ENCODE measurements around the gene ARTN. TPM values are rescaled to one million over a fixed set of nuclear protein-coding genes. Genes with fewer than 3 reads are reported as not detected.

The ARTN gene
- total and polyA plus RNA-seq, 7 experiments from 2014 or later = 0.51 to 2.2 (median 0.68) TPM; not detected in 2

GRCh38 chr1:43921022-43921421 is 12.6 kb upstream of the ARTN start:
- Histone ChIP-seq H3K27ac (ENCODE audit: low read depth, low read length) (no peak overlapping the region), H3K4me3 (ENCODE audit: low read length) (no peak overlapping the region), H3K27me3 (ENCODE audit: control insufficient read depth in 2 of 2, insufficient read depth in 2 of 2, low read length in 2 of 2) (no peaks in the 10 kb centered on the region), H3K4me1 (ENCODE audit: control insufficient read depth in 2 of 2, insufficient read depth in 2 of 2, low read length in 2 of 2) (no peaks in the 10 kb centered on the region), H3K9me3 (ENCODE audit: control insufficient read depth in 2 of 3, low read length in 3 of 3) (no peaks in the 10 kb centered on the region), H3K36me3 (ENCODE audit: control insufficient read depth in 2 of 3, insufficient read depth in 3 of 3, low read length in 3 of 3) (peaks cover 0 to 6% (median 0%) of the 10 kb centered on the region in 3 experiments)
- Mint-ChIP-seq H3K27me3 (no peaks in the 10 kb centered on the region), H3K9me3 (peaks cover 0 to 2% (median 0%) of the 10 kb centered on the region in 11 donors), H3K4me1 (peaks cover 0 to 11% (median 0%) of the 10 kb centered on the region in 7 donors), H3K4me3 (peak overlapping the region in 1 of 10 donors; percentile 30), H3K27ac (peak overlapping the region in 1 of 9 donors; percentile 23), H3K36me3 (peaks cover 2 to 25% (median 20%) of the 10 kb centered on the region in 5 donors)
- intact Hi-C loops (cut with micrococcal nuclease) = no loop called here
- no peak for ATAC-seq
- no peak for DNase-seq
- POLR2A ChIA-PET = no interaction called here
- CTCF ChIA-PET = no interaction called here

- Histone ChIP-seq H3K36me3 (ENCODE audit: control insufficient read depth in 2 of 3, insufficient read depth in 3 of 3, low read length in 3 of 3) (peaks cover 0 to 10% (median 0%) of the 10 kb centered on the region in 3 experiments), H3K9me3 (ENCODE audit: control insufficient read depth in 2 of 3, low read length in 3 of 3) (no peaks in the 10 kb centered on the region), H3K4me1 (ENCODE audit: control insufficient read depth in 2 of 2, insufficient read depth in 2 of 2, low read length in 2 of 2) (no peaks in the 10 kb centered on the region), H3K27ac (ENCODE audit: low read depth, low read length) (no peak overlapping the region), H3K4me3 (ENCODE audit: low read length) (no peak overlapping the region), H3K27me3 (ENCODE audit: control insufficient read depth in 2 of 2, insufficient read depth in 2 of 2, low read length in 2 of 2) (no peaks in the 10 kb centered on the region)
- intact Hi-C loops (cut with micrococcal nuclease) = no loop called here
- CTCF ChIA-PET = interaction anchor here (1.5 kb wide), 1 partner anchor 10 kb away, joined by 4 read pairs; no protein-coding TSS in a partner anchor
- POLR2A ChIA-PET = no interaction called here
- Mint-ChIP-seq H3K9me3 (peaks cover 0 to 3% (median 0%) of the 10 kb centered on the region in 11 donors), H3K36me3 (peaks cover 2 to 32% (median 23%) of the 10 kb centered on the region in 5 donors), H3K4me1 (peaks cover 0 to 8% (median 0%) of the 10 kb centered on the region in 7 donors), H3K27ac (peak overlapping the region in 1 of 9 donors; percentile 30), H3K4me3 (no peak overlapping the region), H3K27me3 (no peaks in the 10 kb centered on the region)
- no peak for ATAC-seq
- DNase-seq = no peak
Measured at GRCh38 chr1:43924516-43924915, 9.1 kb upstream of the ARTN start.

- H3K9me3 Mint-ChIP-seq = peaks cover 0 to 2% (median 0%) of the 10 kb centered on the region in 11 donors
- H3K27me3 ChIP-seq (ENCODE audit: control insufficient read depth in 2 of 2, insufficient read depth in 2 of 2, low read length in 2 of 2) = no peaks in the 10 kb centered on the region
- ATAC-seq (no peak), DNase-seq (no peak)
- H3K27ac ChIP-seq (ENCODE audit: low read depth, low read length) = no peak overlapping the region
- H3K4me1 ChIP-seq (ENCODE audit: control insufficient read depth in 2 of 2, insufficient read depth in 2 of 2, low read length in 2 of 2) = no peaks in the 10 kb centered on the region
- POLR2A ChIA-PET = no interaction called here
- no peaks in the 10 kb centered on the region for H3K27me3 Mint-ChIP-seq
- no peak overlapping the region for H3K4me3 Mint-ChIP-seq
- peaks cover 2 to 32% (median 23%) of the 10 kb centered on the region in 5 donors for H3K36me3 Mint-ChIP-seq
- no peak overlapping the region for H3K4me3 ChIP-seq (ENCODE audit: low read length)
- no peaks in the 10 kb centered on the region for H3K9me3 ChIP-seq (ENCODE audit: control insufficient read depth in 2 of 3, low read length in 3 of 3)
- CTCF ChIA-PET = interaction anchor here (1.5 kb wide), 1 partner anchor 9 kb away, joined by 4 read pairs; no protein-coding TSS in a partner anchor
- no peak overlapping the region for H3K27ac Mint-ChIP-seq
- H3K4me1 Mint-ChIP-seq = peaks cover 0 to 4% (median 0%) of the 10 kb centered on the region in 7 donors
- H3K36me3 ChIP-seq (ENCODE audit: control insufficient read depth in 2 of 3, insufficient read depth in 3 of 3, low read length in 3 of 3) = peaks cover 0 to 10% (median 0%) of the 10 kb centered on the region in 3 experiments
- intact Hi-C loops (cut with micrococcal nuclease) = no loop called here
Measured at GRCh38 chr1:43925846-43926245, 7.8 kb upstream of the ARTN start.

- Histone ChIP-seq H3K4me1 (ENCODE audit: control insufficient read depth in 2 of 2, insufficient read depth in 2 of 2, low read length in 2 of 2) (peaks cover 0 to 9% of the 10 kb centered on the region in 2 donors), H3K27ac (ENCODE audit: low read depth, low read length) (no peak overlapping the region), H3K27me3 (ENCODE audit: control insufficient read depth in 2 of 2, insufficient read depth in 2 of 2, low read length in 2 of 2) (peaks cover 9 to 13% of the 10 kb centered on the region in 2 donors), H3K36me3 (ENCODE audit: control insufficient read depth in 2 of 3, insufficient read depth in 3 of 3, low read length in 3 of 3) (peaks cover 0 to 7% (median 0%) of the 10 kb centered on the region in 3 experiments), H3K4me3 (ENCODE audit: low read length) (no peak overlapping the region), H3K9me3 (ENCODE audit: control insufficient read depth in 2 of 3, low read length in 3 of 3) (no peaks in the 10 kb centered on the region)
- Mint-ChIP-seq H3K9me3 (peaks cover 0 to 2% (median 0%) of the 10 kb centered on the region in 11 donors), H3K27ac (no peak overlapping the region), H3K27me3 (peaks cover 16 to 25% (median 23%) of the 10 kb centered on the region in 5 donors), H3K4me3 (no peak overlapping the region), H3K36me3 (peaks cover 2 to 14% (median 8%) of the 10 kb centered on the region in 5 donors), H3K4me1 (peaks cover 5 to 19% (median 14%) of the 10 kb centered on the region in 7 donors)
- ATAC-seq (no peak), DNase-seq (no peak)
- ChIA-PET POLR2A (no interaction called here), CTCF (interaction anchor here (1.2 to 1.4 kb wide), 2 partner anchors 13 to 167 kb away, joined by 3 read pairs; no protein-coding TSS in a partner anchor)
- intact Hi-C loops (cut with micrococcal nuclease) = loop anchor here in 1 of 2 donors (10.0 kb wide), 1 partner anchor 706 kb away; no protein-coding TSS in a partner anchor
Measured at GRCh38 chr1:43930168-43930948, 3.2 kb upstream of the ARTN start.

- ChIA-PET POLR2A (no interaction called here), CTCF (interaction anchor here (1.2 to 1.4 kb wide), 2 partner anchors 12 to 168 kb away, joined by 3 read pairs; no protein-coding TSS in a partner anchor)
Measured at GRCh38 chr1:43930949-43931275, 2.7 kb upstream of the ARTN start.

GRCh38 chr1:43931711-43932660 is 1.6 kb upstream of the ARTN start:
- no peaks in the 10 kb centered on the region for H3K36me3 ChIP-seq (ENCODE audit: control insufficient read depth in 2 of 3, insufficient read depth in 3 of 3, low read length in 3 of 3)
- DNase-seq (no peak), ATAC-seq (no peak)
- no peak overlapping the region for H3K4me3 ChIP-seq (ENCODE audit: low read length)
- H3K27me3 ChIP-seq (ENCODE audit: control insufficient read depth in 2 of 2, insufficient read depth in 2 of 2, low read length in 2 of 2) = peaks cover 9 to 19% of the 10 kb centered on the region in 2 donors
- no peaks in the 10 kb centered on the region for H3K9me3 ChIP-seq (ENCODE audit: control insufficient read depth in 2 of 3, low read length in 3 of 3)
- Mint-ChIP-seq H3K27ac (no peak overlapping the region), H3K27me3 (peaks cover 21 to 29% (median 26%) of the 10 kb centered on the region in 5 donors), H3K9me3 (no peaks in the 10 kb centered on the region), H3K4me1 (peaks cover 10 to 23% (median 14%) of the 10 kb centered on the region in 7 donors), H3K4me3 (peak overlapping the region in 2 of 10 donors; percentile 5 to 70), H3K36me3 (peaks cover 0 to 7% (median 3%) of the 10 kb centered on the region in 5 donors)
- POLR2A ChIA-PET = no interaction called here
- H3K27ac ChIP-seq (ENCODE audit: low read depth, low read length) = no peak overlapping the region
- peaks cover 0 to 9% of the 10 kb centered on the region in 2 donors for H3K4me1 ChIP-seq (ENCODE audit: control insufficient read depth in 2 of 2, insufficient read depth in 2 of 2, low read length in 2 of 2)
- CTCF ChIA-PET = interaction anchor here (3.8 kb wide), 1 partner anchor 167 kb away, joined by 50 read pairs; no protein-coding TSS in a partner anchor
- intact Hi-C loops (cut with micrococcal nuclease) = loop anchor here in 1 of 2 donors (10.0 kb wide), 1 partner anchor 707 kb away; no protein-coding TSS in a partner anchor

More at GRCh38 chr1:43930949-43931275, 2.7 kb upstream of the ARTN start:
- Histone ChIP-seq H3K36me3 (ENCODE audit: control insufficient read depth in 2 of 3, insufficient read depth in 3 of 3, low read length in 3 of 3) (peaks cover 0 to 4% (median 0%) of the 10 kb centered on the region in 3 experiments), H3K9me3 (ENCODE audit: control insufficient read depth in 2 of 3, low read length in 3 of 3) (no peaks in the 10 kb centered on the region), H3K27me3 (ENCODE audit: control insufficient read depth in 2 of 2, insufficient read depth in 2 of 2, low read length in 2 of 2) (peaks cover 9 to 18% of the 10 kb centered on the region in 2 donors), H3K4me3 (ENCODE audit: low read length) (no peak overlapping the region), H3K27ac (ENCODE audit: low read depth, low read length) (no peak overlapping the region), H3K4me1 (ENCODE audit: control insufficient read depth in 2 of 2, insufficient read depth in 2 of 2, low read length in 2 of 2) (peaks cover 0 to 9% of the 10 kb centered on the region in 2 donors)
- Mint-ChIP-seq H3K27ac (no peak overlapping the region), H3K9me3 (peaks cover 0 to 2% (median 0%) of the 10 kb centered on the region in 11 donors), H3K4me1 (peaks cover 10 to 19% (median 14%) of the 10 kb centered on the region in 7 donors), H3K4me3 (no peak overlapping the region), H3K36me3 (peaks cover under 1 to 9% (median 4%) of the 10 kb centered on the region in 5 donors), H3K27me3 (peaks cover 20 to 29% (median 26%) of the 10 kb centered on the region in 5 donors)
- DNase-seq (no peak), ATAC-seq (no peak)
- intact Hi-C loops (cut with micrococcal nuclease) = loop anchor here in 1 of 2 donors (10.0 kb wide), 1 partner anchor 706 kb away; no protein-coding TSS in a partner anchor

All from naive thymus-derived CD4-positive, alpha-beta T cell (primary cell).